ENCODE results near the gene CA9.

CA9 gene

DNA sequence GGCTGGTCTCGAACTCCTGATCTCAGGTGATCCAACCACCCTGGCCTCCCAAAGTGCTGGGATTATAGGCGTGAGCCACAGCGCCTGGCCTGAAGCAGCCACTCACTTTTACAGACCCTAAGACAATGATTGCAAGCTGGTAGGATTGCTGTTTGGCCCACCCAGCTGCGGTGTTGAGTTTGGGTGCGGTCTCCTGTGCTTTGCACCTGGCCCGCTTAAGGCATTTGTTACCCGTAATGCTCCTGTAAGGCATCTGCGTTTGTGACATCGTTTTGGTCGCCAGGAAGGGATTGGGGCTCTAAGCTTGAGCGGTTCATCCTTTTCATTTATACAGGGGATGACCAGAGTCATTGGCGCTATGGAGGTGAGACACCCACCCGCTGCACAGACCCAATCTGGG, 1.5 kb downstream of the CA9 start:
- H3K27ac ChIP-seq = no peak overlapping the region
- TF ChIP-seq, protein P1, sequence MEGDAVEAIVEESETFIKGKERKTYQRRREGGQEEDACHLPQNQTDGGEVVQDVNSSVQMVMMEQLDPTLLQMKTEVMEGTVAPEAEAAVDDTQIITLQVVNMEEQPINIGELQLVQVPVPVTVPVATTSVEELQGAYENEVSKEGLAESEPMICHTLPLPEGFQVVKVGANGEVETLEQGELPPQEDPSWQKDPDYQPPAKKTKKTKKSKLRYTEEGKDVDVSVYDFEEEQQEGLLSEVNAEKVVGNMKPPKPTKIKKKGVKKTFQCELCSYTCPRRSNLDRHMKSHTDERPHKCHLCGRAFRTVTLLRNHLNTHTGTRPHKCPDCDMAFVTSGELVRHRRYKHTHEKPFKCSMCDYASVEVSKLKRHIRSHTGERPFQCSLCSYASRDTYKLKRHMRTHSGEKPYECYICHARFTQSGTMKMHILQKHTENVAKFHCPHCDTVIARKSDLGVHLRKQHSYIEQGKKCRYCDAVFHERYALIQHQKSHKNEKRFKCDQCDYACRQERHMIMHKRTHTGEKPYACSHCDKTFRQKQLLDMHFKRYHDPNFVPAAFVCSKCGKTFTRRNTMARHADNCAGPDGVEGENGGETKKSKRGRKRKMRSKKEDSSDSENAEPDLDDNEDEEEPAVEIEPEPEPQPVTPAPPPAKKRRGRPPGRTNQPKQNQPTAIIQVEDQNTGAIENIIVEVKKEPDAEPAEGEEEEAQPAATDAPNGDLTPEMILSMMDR (conservative IDR thresholded peaks at IDR 0.05) = no peak
- TF ChIP-seq ZFX (IDR thresholded peaks at IDR 0.05) = no peak

DNA sequence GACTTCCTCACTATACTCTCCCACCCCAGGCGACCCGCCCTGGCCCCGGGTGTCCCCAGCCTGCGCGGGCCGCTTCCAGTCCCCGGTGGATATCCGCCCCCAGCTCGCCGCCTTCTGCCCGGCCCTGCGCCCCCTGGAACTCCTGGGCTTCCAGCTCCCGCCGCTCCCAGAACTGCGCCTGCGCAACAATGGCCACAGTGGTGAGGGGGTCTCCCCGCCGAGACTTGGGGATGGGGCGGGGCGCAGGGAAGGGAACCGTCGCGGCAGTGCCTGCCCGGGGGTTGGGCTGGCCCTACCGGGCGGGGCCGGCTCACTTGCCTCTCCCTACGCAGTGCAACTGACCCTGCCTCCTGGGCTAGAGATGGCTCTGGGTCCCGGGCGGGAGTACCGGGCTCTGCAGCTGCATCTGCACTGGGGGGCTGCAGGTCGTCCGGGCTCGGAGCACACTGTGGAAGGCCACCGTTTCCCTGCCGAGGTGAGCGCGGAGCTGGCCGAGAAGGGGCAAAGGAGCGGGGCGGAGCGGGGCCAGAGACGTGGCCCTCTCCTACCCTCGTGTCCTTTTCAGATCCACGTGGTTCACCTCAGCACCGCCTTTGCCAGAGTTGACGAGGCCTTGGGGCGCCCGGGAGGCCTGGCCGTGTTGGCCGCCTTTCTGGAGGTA, 2.1 kb downstream of the CA9 start:
- no peak overlapping the region for H3K27ac ChIP-seq
- no peak for TF ChIP-seq ZFX (IDR thresholded peaks at IDR 0.05)
- TF ChIP-seq, protein P1 (conservative IDR thresholded peaks at IDR 0.05) = no peak

DNA sequence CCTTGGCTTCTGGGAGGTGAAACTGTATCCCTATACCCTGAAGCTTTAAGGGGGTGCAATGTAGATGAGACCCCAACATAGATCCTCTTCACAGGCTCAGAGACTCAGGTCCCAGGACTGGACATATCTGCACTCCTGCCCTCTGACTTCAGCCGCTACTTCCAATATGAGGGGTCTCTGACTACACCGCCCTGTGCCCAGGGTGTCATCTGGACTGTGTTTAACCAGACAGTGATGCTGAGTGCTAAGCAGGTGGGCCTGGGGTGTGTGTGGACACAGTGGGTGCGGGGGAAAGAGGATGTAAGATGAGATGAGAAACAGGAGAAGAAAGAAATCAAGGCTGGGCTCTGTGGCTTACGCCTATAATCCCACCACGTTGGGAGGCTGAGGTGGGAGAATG, 5.4 kb downstream of the CA9 start:
- TF ChIP-seq ZFX (IDR thresholded peaks at IDR 0.05) = no peak
- TF ChIP-seq, protein P1 (conservative IDR thresholded peaks at IDR 0.05) = no peak
- H3K27ac ChIP-seq = no peak overlapping the region

DNA sequence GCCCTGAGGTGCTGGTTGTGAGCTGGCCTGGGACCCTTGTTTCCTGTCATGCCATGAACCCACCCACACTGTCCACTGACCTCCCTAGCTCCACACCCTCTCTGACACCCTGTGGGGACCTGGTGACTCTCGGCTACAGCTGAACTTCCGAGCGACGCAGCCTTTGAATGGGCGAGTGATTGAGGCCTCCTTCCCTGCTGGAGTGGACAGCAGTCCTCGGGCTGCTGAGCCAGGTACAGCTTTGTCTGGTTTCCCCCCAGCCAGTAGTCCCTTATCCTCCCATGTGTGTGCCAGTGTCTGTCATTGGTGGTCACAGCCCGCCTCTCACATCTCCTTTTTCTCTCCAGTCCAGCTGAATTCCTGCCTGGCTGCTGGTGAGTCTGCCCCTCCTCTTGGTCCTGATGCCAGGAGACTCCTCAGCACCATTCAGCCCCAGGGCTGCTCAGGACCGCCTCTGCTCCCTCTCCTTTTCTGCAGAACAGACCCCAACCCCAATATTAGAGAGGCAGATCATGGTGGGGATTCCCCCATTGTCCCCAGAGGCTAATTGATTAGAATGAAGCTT, 6.1 kb downstream of the CA9 start:
- H3K27ac ChIP-seq = no peak overlapping the region
- TF ChIP-seq, protein P1 (conservative IDR thresholded peaks at IDR 0.05) = no peak
- TF ChIP-seq ZFX (IDR thresholded peaks at IDR 0.05) = no peak

DNA sequence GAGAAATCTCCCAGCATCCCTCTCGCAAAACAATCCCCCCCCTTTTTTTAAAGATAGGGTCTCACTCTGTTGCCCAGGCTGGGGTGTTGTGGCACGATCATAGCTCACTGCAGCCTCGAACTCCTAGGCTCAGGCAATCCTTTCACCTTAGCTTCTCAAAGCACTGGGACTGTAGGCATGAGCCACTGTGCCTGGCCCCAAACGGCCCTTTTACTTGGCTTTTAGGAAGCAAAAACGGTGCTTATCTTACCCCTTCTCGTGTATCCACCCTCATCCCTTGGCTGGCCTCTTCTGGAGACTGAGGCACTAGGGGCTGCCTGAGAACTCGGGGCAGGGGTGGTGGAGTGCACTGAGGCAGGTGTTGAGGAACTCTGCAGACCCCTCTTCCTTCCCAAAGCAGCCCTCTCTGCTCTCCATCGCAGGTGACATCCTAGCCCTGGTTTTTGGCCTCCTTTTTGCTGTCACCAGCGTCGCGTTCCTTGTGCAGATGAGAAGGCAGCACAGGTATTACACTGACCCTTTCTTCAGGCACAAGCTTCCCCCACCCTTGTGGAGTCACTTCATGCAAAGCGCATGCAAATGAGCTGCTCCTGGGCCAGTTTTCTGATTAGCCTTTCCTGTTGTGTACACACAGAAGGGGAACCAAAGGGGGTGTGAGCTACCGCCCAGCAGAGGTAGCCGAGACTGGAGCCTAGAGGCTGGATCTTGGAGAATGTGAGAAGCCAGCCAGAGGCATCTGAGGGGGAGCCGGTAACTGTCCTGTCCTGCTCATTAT, 6.8 kb downstream of the CA9 start:
- TF ChIP-seq, protein P1 (conservative IDR thresholded peaks at IDR 0.05) = no peak
- no peak for TF ChIP-seq ZFX (IDR thresholded peaks at IDR 0.05)
- H3K27ac ChIP-seq = no peak overlapping the region

DNA sequence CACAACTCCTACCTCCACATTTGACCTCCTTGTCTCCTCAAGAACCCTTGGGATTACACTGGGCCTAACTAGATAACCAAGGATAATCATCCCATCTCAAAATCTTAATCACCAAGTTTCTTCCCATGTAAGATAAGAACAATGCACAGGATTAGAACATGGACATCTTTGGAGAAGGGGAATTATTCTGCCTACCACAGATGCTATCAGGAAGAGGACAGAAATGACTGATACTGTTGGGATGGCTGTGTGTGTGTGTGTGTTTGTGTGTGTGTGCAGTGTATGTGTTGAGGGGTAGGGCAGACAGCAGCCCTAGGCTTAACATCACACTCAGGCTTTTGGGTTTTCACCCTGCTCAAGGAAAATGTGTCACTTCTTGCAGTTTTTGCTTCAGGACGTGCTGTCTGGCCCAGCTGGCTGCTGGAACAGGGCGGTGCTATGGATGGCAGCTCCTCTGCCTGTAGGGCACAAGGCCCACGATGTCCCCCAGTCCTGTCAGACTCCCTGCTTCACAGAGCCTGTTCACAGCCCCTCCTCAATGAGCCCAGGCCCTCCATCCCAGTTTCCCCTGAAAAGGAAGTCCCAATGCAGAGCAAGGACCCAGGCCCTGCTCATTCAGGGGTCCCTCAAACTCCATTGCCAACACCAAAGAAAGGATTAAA, 7.7 kb downstream of the CA9 start:
- H3K27ac ChIP-seq = no peak overlapping the region

More for the DNA sequence above, 7.7 kb downstream of the CA9 start:
- TF ChIP-seq, protein P1 (conservative IDR thresholded peaks at IDR 0.05) = no peak
- no peak for TF ChIP-seq ZFX (IDR thresholded peaks at IDR 0.05)

Data from C4-2B (cell line).